Heart left ventricle (tissue), 16 donors: ENCODE data around the gene COQ8A. TPM values are rescaled to one million over a fixed set of nuclear protein-coding genes. Genes with fewer than 3 reads are reported as not detected.

Source experiments
- ATAC-seq, 4 donors: fragments of 200-7000 bp; cut with Tn5 transposase; one replicate each; pipeline ENCODE4 v1.9.1; 2020 to 2022; ENCODE audit warnings: moderate library complexity in 4 of 4, mild to moderate bottlenecking in 3 of 4, moderate number of reproducible peaks in 1 of 4
- DNase-seq, 5 donors: peaks; one replicate each; pipeline ENCODE4 v3.0.0-alpha.2; 2020
- H3K27ac ChIP-seq, 12 donors: fragments of 200-600 bp; sonication (generic) in 4 of 12; one replicate each; pipeline versions ENCODE4 v1.5.0 to v1.8.0; 2016 to 2022; ENCODE audit warnings: mild to moderate bottlenecking in 2 of 12
- H3K27me3 ChIP-seq, 9 donors: fragments of 200-600 bp; sonication (generic) in 2 of 9; one replicate each; pipeline versions ENCODE4 v1.5.1 to v1.8.0; 2016 to 2022; ENCODE audit warnings: mild to moderate bottlenecking in 3 of 9
- H3K36me3 ChIP-seq, 9 donors: fragments of 200-600 bp; sonication (generic) in 2 of 9; one replicate each; pipeline versions ENCODE4 v1.5.0 to v1.8.0; 2018 to 2022; ENCODE audit warnings: mild to moderate bottlenecking in 2 of 9
- H3K4me1 ChIP-seq, 12 donors: fragments of 200-600 bp; sonication (generic) in 4 of 12; one replicate each; pipeline versions ENCODE4 v1.5.0 to v1.8.0; 2016 to 2022; ENCODE audit warnings: mild to moderate bottlenecking in 3 of 12
- H3K4me3 ChIP-seq, 12 donors: fragments of 200-600 bp; sonication (generic) in 4 of 12; one replicate each; pipeline versions ENCODE4 v1.5.0 to v1.8.0; 2017 to 2022; ENCODE audit warnings: mild to moderate bottlenecking in 9 of 12, moderate library complexity in 4 of 12
- H3K9me3 ChIP-seq, 12 donors: fragments of 200-600 bp; sonication (generic) in 4 of 12; one replicate each; pipeline versions ENCODE4 v1.5.0 to v1.8.0; 2016 to 2022; ENCODE audit warnings: mild to moderate bottlenecking in 1 of 12
- POLR2A ChIP-seq, 2 donors: fragments of 450-650 bp; IDR thresholded peaks; one replicate each; pipeline ENCODE4 v1.6.1; 2017; ENCODE audit warnings: antibody characterized with exemption in 2 of 2, mild to moderate bottlenecking in 2 of 2, moderate library complexity in 2 of 2
- WGBS, 4 donors: extraction: QIAGEN DNeasy Blood & Tissue Kit in 2 of 4; methylation state at CpG; one replicate each; pipeline versions ENCODE4 v1.1.5 to v1.1.7; 2013 to 2018; 5-methylcytosine and 5-hydroxymethylcytosine counted together
- intact Hi-C, 10 donors: fragments of 100-400 bp; cut with DNase I; formaldehyde crosslinking; loops; one replicate each; pipeline versions ENCODE4 v1.11.1 to v1.14.2; 2022
- polyA plus RNA-seq, 2 donors: library from polyadenylated mRNA; stranded (reverse); fragments of 200-250 nt; gene quantifications; one replicate each; pipeline ENCODE4 v1.2.3, GENCODE V29; 2013
- total RNA-seq, 9 donors: library from RNA; depleted of rRNA in 2 of 9; stranded (reverse); fragments of >200 nt in 2 of 9; fragmentation: NEBNext Ultra II Directional in 3 of 9; extraction: Animal tissue kit (Norgen Biotek cat#: 25700) in 3 of 9; gene quantifications; one replicate each; pipeline versions ENCODE4 v1.1.0 to v1.2.4, GENCODE V29; 2016 to 2023
- TF ChIP-seq, protein P1 (sequence below), 12 donors: fragments of 200-600 bp; sonication (generic) in 4 of 12; IDR thresholded peaks; one replicate each; pipeline versions ENCODE4 v1.5.0 to v1.8.0; 2018 to 2022; ENCODE audit warnings: antibody characterized with exemption in 12 of 12, mild to moderate bottlenecking in 5 of 12
- donor health status: ischemic (EF 13 %, LVEDD 7.1; RV severe dilation, severe dysfunction).
- donor health status: healthy with polysubstance abuse.
- donor health status: DM: no; HTN: yes; CAD: no.
- donor health status: DM: no; HTN: no; CAD: no.
- donor health status: ischemic (EF 25% LVEDD 6.9; RV normal size, moderate dysfunction).
- donor health status: ischemic (EF 25% LVEDD 5.7; RV mildly dilated, moderate dysfunction).
- donor health status: healthy.
- donor health status: DM: yes; HTN: yes; CAD: no.
- donor health status: ischemic (EF 35%, LVEDD 5.7; RV mildly dilated, moderate dysfunction).
- donor health status: nonischemic (EF 11% LVEDD 7.7; RV severe dilation, severe dysfunction).
- donor health status: DM: yes; HTN: yes; CAD: no.
- donor health status: PGD.
- donor health status: ischemic (EF 29% LVEDD 5.4; RV normal size, mild dysfunction).
- donor health status: nonischemic (EF 23%, LVEDD 6.1; RV moderate dilation, normal function).

Gene COQ8A
- total and polyA plus RNA-seq, 11 donors, result 141 to 915 (median 269) TPM

DNA sequence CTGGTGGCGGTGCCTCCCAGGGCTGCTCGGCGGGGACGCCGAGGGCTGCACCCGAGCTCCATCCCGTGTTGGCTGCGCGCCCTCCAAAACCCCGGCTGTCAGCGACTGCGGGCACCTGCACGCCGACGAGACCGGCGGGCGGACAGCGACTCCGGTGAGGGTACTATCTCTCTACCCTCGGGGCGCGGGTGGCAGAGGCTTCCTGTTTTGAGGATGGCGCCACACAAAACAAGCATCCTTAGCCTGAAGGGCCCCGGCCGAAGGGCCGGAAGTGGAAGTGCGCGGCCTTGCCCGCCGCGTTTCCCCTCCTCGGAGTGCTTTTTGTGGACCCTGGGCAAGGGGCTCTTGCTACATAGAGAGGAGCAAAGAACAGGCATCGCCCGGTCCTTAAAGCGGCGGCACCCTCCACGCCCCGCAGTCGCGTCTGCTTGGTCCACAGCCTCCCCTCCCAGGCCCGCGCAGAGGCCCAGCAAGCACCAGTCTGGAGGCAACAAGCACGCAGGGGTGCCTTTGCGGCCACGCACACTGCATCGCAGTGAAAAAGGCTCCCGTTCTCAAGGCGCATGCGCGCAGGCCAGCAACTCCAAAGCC is 561 bp upstream of the COQ8A start:
- peaks cover 3 to 55% (median 42%) of the 10 kb centered on the region in 12 donors for H3K4me1 ChIP-seq
- ATAC-seq (peak; percentile 25 to 50 (median 42)), DNase-seq (peak; percentile 69 to 88 (median 75))
- peak overlapping the region; percentile 92 to 99 (median 98) for H3K27ac ChIP-seq
- no peaks in the 10 kb centered on the region for H3K27me3 ChIP-seq
- no peaks in the 10 kb centered on the region for H3K36me3 ChIP-seq
- peaks cover 0 to 12% (median 10%) of the 10 kb centered on the region in 12 donors for H3K9me3 ChIP-seq
- intact Hi-C loops, result loop anchor here in 5 of 10 donors (1.0 to 5.0 kb wide), 6 partner anchors 19 to 68 kb away; no protein-coding TSS in a partner anchor
- WGBS, 4 donors, result 0 to 1% (median 0%) methylated on average over 43 to 51 of the region's 51 CpGs
- TF ChIP-seq, protein P1, sequence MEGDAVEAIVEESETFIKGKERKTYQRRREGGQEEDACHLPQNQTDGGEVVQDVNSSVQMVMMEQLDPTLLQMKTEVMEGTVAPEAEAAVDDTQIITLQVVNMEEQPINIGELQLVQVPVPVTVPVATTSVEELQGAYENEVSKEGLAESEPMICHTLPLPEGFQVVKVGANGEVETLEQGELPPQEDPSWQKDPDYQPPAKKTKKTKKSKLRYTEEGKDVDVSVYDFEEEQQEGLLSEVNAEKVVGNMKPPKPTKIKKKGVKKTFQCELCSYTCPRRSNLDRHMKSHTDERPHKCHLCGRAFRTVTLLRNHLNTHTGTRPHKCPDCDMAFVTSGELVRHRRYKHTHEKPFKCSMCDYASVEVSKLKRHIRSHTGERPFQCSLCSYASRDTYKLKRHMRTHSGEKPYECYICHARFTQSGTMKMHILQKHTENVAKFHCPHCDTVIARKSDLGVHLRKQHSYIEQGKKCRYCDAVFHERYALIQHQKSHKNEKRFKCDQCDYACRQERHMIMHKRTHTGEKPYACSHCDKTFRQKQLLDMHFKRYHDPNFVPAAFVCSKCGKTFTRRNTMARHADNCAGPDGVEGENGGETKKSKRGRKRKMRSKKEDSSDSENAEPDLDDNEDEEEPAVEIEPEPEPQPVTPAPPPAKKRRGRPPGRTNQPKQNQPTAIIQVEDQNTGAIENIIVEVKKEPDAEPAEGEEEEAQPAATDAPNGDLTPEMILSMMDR (IDR thresholded peaks at IDR 0.05), result no peak
- peak; percentile 54 to 89 for TF ChIP-seq POLR2A (IDR thresholded peaks at IDR 0.05)
- H3K4me3 ChIP-seq, result peak overlapping the region; percentile 41 to 98 (median 82)

DNA sequence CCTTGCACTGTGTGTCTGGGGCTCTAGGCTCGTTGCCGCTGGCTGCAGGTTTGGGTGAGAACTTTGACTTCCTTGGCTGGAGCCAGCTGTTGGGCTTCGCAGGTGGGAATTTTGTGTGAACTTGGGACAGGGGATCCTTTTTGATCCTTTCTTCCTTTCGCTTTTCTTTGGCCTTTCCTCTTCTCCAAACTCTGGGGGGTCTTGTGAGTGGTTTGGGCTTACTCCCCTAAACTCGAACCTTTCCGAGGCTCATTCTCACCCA is 643 bp downstream of the COQ8A start:
- TF ChIP-seq, protein P1 (IDR thresholded peaks at IDR 0.05), result no peak
- no peak for TF ChIP-seq POLR2A (IDR thresholded peaks at IDR 0.05)
- H3K4me3 ChIP-seq, result peak overlapping the region; percentile 73 to 98 (median 86)
- no peak for DNase-seq
- H3K4me1 ChIP-seq, result peaks cover 3 to 67% (median 53%) of the 10 kb centered on the region in 12 donors
- H3K9me3 ChIP-seq, result peaks cover 0 to under 1% (median 0%) of the 10 kb centered on the region in 12 donors
- WGBS, 4 donors, result 30 to 35% (median 32%) methylated on average over 6 of the region's 6 CpGs
- ATAC-seq, result no peak
- no peaks in the 10 kb centered on the region for H3K36me3 ChIP-seq
- H3K27me3 ChIP-seq, result no peaks in the 10 kb centered on the region
- peak overlapping the region; percentile 27 to 99 (median 96) for H3K27ac ChIP-seq
- intact Hi-C loops, result loop anchor here in 5 of 10 donors (1.0 to 5.0 kb wide), 4 partner anchors 20 to 47 kb away; no protein-coding TSS in a partner anchor

DNA sequence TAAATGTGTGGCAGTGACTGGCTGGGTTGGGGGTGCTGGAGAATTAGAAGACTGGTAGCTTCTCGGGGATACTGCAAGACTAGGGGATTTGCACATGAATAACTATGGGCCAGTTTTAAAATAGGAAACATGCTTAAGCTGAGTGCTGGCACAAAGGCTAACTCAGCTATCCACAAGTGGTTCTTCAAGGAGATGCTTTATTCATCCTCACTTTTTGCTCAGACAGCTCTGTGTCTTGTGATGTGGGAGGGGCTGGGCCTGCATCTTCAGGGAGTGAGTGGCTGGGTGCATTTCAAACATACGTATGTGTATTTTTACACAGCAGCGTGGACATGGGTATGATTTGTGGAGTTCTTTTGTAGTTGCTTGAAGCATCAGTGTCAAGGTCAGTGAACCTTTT is 2.3 kb downstream of the COQ8A start:
- H3K4me1 ChIP-seq, result peaks cover 3 to 82% (median 66%) of the 10 kb centered on the region in 12 donors
- H3K36me3 ChIP-seq, result no peaks in the 10 kb centered on the region
- WGBS, 4 donors, result 52 to 65% (median 54%) methylated on average over 3 of the region's 3 CpGs
- ATAC-seq (no peak), DNase-seq (no peak)
- H3K27ac ChIP-seq, result peak overlapping the region in 11 of 12 donors; percentile 73 to 99 (median 97)
- no peaks in the 10 kb centered on the region for H3K27me3 ChIP-seq
- TF ChIP-seq, protein P1 (IDR thresholded peaks at IDR 0.05), result no peak
- TF ChIP-seq POLR2A (IDR thresholded peaks at IDR 0.05), result no peak
- peak overlapping the region in 10 of 12 donors; percentile 11 to 98 (median 82) for H3K4me3 ChIP-seq
- intact Hi-C loops, result loop anchor here in 4 of 10 donors (5.0 kb wide), 2 partner anchors 40 to 45 kb away; no protein-coding TSS in a partner anchor
- no peaks in the 10 kb centered on the region for H3K9me3 ChIP-seq

DNA sequence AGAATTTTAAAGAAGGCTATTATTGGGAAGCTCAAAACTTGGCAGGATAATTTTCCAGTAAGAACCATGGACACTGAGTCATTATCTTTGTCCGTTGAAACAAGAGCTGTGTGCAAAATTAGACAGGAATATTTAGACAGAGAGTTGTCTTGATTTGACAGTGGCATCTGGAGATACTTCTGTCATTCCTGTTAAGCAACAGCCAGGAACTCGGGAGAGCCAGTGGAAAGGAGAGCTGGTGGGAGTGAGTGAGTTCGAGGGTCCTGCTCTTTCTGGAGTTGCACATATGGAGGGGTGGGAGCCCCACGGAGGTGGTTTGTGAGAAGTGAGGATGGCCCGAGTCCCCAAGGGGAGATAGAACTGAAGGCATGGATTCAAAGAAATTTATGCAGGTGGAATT is 3.1 kb downstream of the COQ8A start:
- H3K36me3 ChIP-seq, result no peaks in the 10 kb centered on the region
- peak overlapping the region in 11 of 12 donors; percentile 73 to 99 (median 97) for H3K27ac ChIP-seq
- peaks cover 3 to 79% (median 63%) of the 10 kb centered on the region in 12 donors for H3K4me1 ChIP-seq
- no peaks in the 10 kb centered on the region for H3K27me3 ChIP-seq
- TF ChIP-seq, protein P1 (IDR thresholded peaks at IDR 0.05), result no peak
- TF ChIP-seq POLR2A (IDR thresholded peaks at IDR 0.05), result peak in 1 of 2 donors; percentile 23
- peaks cover 0 to 6% (median 0%) of the 10 kb centered on the region in 12 donors for H3K9me3 ChIP-seq
- intact Hi-C loops, result loop anchor here in 4 of 10 donors (5.0 kb wide), 2 partner anchors 39 to 44 kb away; no protein-coding TSS in a partner anchor
- ATAC-seq (no peak), DNase-seq (no peak)
- 36 to 54% (median 48%) methylated on average over 5 of the region's 5 CpGs for WGBS, 4 donors
- peak overlapping the region in 9 of 12 donors; percentile 8 to 98 (median 80) for H3K4me3 ChIP-seq
